BJ (cell line): Measurements from ENCODE around the gene PER1. TPM values are rescaled to one million over a fixed set of nuclear protein-coding genes. Genes with fewer than 3 reads are reported as not detected.
A peak's percentile ranks its signal among the peaks of the same experiment; 100 is the strongest.

Source experiments
- CTCF ChIA-PET: fragments of 350-600 bp; formaldehyde crosslinking; extraction: SDS; loops from one replicate; lab custom pipeline; 2021; ENCODE audit warnings: antibody characterized with exemption, inconsistent platforms; lab: Yijun Ruan, JAX
- POLR2A ChIA-PET: fragments of 300-600 bp; sonication (Branson Sonifier 250); formaldehyde crosslinking; extraction: SDS; loops from one replicate; lab custom pipeline; 2021; ENCODE audit warnings: antibody characterized with exemption; lab: Charles Lee
- DNase-seq: peaks from one replicate; pipeline ENCODE4 v3.0.0-alpha.2; 2011; ENCODE audit warnings: low read depth
- H3K27me3 ChIP-seq: 2 replicates; pipeline ENCODE4 v1.6.0; 2011; ENCODE audit warnings: low read length; ENCODE audit not compliant: control insufficient read depth, insufficient read depth
- H3K36me3 ChIP-seq: 2 replicates; pipeline ENCODE4 v1.5.1; 2011; ENCODE audit warnings: low read length; ENCODE audit not compliant: control insufficient read depth, insufficient read depth
- H3K4me3 ChIP-seq: 2 replicates; pipeline ENCODE4 v1.5.1; 2011; ENCODE audit warnings: low read depth, mild to moderate bottlenecking, control low read depth, low read length
- polyA plus RNA-seq: library from polyadenylated mRNA; depleted of rRNA; stranded (reverse); fragments of >200 nt; gene quantifications from 2 replicates; pipeline ENCODE4 v1.2.3, GENCODE V29; 2011
- TF ChIP-seq, protein P1 (sequence below): IDR thresholded peaks from 2 replicates; pipeline ENCODE4 v1.5.1; 2011; ENCODE audit warnings: low read depth, mild to moderate bottlenecking, control low read depth, inconsistent platforms, low read length, moderate library complexity; ENCODE audit not compliant: insufficient read depth

The PER1 gene
- polyA plus RNA-seq, 1 experiment, result 7.7 TPM

DNA sequence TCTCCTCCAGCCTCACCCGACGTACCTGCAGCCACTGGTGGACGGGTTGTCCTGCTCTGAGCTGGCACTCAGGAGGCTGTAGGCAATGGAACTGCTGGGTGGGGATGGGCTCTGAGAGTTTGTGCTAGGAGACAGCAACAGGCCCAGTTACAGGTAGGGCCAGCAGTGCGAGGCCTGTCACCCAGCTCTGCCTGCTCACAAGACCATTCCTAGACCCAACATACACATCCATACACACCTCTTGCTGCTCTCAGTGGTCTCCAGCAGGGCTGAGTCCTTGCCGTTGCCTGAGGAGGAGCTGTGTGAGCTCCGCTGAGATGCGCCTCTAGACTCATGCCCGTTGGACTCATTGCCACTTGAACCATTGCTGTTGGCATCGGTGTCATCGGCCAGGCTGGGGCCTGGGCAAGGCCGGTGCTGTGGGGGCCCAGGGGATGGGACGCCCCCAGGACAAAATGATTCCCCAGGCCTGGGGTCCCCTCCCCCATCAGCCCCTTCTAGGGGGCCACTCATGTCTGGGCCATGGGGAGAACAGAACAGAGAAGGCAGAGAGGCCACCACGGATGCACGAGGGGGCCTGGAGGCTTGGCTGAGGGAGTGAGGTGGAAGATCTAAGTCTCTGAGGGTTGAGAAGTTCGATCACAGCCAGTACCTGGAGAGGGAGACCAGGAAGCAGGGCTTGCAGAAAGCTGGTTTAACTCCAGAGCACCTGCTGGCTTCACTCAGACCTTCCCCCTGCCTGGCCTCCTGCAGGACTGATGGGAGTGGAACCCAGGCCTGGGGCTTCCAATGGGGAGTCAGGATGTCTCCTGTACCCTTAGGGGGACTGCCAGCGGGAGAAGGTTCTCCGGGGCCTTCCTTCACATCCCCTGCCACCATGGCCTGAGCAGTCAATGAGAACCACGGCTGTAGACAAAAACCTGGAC lies 1.7 kb downstream of the PER1 start:
- Histone ChIP-seq H3K4me3 (peak overlapping the region; percentile 63), H3K27me3 (no peaks in the 10 kb centered on the region), H3K36me3 (peaks cover 39% of the 10 kb centered on the region)
- CTCF ChIA-PET, result interaction anchor here (0.8 to 1.6 kb wide), 4 partner anchors 10 to 97 kb away, joined by 3 to 6 read pairs (median 5); partner anchors contain the start of gene CTC1
- TF ChIP-seq, protein P1, sequence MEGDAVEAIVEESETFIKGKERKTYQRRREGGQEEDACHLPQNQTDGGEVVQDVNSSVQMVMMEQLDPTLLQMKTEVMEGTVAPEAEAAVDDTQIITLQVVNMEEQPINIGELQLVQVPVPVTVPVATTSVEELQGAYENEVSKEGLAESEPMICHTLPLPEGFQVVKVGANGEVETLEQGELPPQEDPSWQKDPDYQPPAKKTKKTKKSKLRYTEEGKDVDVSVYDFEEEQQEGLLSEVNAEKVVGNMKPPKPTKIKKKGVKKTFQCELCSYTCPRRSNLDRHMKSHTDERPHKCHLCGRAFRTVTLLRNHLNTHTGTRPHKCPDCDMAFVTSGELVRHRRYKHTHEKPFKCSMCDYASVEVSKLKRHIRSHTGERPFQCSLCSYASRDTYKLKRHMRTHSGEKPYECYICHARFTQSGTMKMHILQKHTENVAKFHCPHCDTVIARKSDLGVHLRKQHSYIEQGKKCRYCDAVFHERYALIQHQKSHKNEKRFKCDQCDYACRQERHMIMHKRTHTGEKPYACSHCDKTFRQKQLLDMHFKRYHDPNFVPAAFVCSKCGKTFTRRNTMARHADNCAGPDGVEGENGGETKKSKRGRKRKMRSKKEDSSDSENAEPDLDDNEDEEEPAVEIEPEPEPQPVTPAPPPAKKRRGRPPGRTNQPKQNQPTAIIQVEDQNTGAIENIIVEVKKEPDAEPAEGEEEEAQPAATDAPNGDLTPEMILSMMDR, result no peak
- no peak for DNase-seq
- POLR2A ChIA-PET, result interaction anchor here (1.0 kb wide), 1 partner anchor 23 kb away, joined by 4 read pairs; no protein-coding TSS in a partner anchor

DNA sequence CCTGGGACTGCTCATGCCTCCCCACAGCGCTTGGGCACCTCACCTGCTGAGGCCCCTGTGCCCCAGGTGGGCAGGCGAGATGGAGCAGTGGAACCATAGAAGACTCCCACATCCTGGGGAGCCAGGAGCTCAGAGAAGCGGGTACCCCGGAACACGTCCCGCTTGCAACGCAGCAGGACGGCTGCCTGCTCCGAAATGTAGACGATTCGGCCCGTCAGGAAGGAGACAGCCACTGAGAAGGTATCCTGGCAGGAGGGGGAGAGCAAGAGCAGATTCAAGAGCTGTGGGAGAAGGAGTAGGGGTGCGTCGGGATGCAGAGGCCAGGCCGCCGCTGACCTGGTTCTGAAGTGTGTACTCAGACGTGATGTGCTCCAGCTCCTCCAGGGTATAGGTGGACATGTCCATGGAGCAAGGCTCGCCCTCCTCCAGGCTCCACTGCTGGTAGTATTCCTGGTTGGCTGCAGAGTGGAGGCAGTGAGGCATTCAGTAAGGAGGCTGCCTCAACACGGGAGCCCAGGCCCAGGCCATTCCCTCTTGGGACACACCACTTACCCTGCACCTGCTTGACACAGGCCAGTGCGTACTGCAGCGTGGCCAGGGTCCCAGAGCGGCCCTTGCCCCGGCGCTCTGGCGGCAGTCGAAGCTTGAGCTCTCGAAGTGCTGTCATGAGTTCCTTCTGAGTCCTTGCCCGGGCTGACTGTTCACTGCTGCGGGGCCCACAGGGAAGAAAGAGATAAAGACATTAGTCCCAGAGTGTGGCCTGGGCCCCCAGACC lies 2.6 kb downstream of the PER1 start:
- TF ChIP-seq, protein P1, result no peak
- H3K36me3 ChIP-seq, result peaks cover 43% of the 10 kb centered on the region
- DNase-seq, result no peak
- ChIA-PET CTCF (interaction anchor here (1.6 kb wide), 1 partner anchor 9 kb away, joined by 5 read pairs; no protein-coding TSS in a partner anchor), POLR2A (no interaction called here)
- no peak overlapping the region for H3K4me3 ChIP-seq
- no peaks in the 10 kb centered on the region for H3K27me3 ChIP-seq

DNA sequence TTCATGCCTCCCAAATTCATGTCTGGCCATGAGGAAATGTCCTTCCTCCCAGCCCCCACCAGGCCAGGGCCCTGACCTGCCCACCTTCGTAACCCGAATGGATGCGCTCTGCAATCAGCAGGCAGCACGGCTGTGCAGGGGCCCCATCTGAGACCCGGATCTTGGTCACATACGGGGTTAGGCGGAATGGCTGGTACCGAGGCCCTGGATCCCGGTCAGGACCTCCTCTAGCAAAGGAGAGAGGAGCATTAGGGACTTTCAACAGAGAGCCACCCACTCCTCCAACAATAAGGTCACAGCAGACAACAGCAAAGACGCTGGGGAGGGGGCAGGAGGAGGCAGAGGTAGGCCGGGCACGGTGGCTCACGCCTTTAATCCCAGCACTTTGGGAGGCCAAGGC lies 3.6 kb downstream of the PER1 start:
- Histone ChIP-seq H3K36me3 (peaks cover 52% of the 10 kb centered on the region), H3K27me3 (no peaks in the 10 kb centered on the region), H3K4me3 (no peak overlapping the region)
- TF ChIP-seq, protein P1, result no peak
- CTCF ChIA-PET, result interaction anchor here (0.6 to 1.2 kb wide), 4 partner anchors 10 to 158 kb away, joined by 3 to 4 read pairs (median 4); no protein-coding TSS in a partner anchor
- no peak for DNase-seq
- POLR2A ChIA-PET, result no interaction called here

DNA sequence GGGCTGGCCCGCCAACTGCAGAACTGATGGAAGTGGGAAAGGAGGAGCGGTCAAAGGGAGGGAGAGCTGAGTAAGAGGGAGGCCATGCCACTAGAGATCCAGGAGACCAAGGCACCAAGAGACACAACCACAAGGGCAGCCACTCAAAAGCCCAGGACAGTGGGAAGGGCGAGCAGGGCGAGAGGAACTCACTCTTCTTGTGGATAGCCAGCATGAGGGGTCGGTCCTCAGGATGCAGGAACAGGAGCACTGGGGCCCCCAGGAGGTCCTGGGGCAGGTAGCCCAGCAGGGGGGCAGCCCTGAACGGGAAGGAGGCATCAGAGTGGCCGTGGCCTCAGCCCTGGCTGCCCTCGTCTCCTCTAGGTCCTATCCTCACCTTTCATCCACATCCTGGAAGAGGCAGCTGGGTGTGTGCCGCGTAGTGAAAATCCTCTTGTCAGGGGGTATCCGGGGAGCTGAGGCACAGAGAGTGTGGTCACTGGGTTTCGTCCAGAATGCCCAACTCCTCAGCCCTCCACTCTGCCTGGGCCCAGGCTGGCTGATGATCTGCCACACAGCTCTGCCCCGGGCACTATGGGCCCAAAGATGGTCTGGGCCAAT lies 4.3 kb downstream of the PER1 start:
- Histone ChIP-seq H3K27me3 (no peaks in the 10 kb centered on the region), H3K36me3 (peaks cover 54% of the 10 kb centered on the region), H3K4me3 (no peak overlapping the region)
- no peak for DNase-seq
- ChIA-PET POLR2A (no interaction called here), CTCF (interaction anchor here (0.6 to 1.2 kb wide), 4 partner anchors 9 to 159 kb away, joined by 3 to 4 read pairs (median 4); no protein-coding TSS in a partner anchor)
- TF ChIP-seq, protein P1, result no peak
